GM12878 (cell line): ENCODE results near the gene FAM171A1. TPM values are rescaled to one million over a fixed set of nuclear protein-coding genes. Genes with fewer than 3 reads are reported as not detected.

Experiments
- ATAC-seq: fragments of 200-7000 bp; cut with Tn5 transposase; 3 replicates; pipeline ENCODE4 v1.9.1; 2020; ENCODE audit warnings: mild to moderate bottlenecking, moderate library complexity
- BruUV-seq: library from RNA; stranded (reverse); fragments of 400-500 nt; replicated peaks from 2 replicates; lab custom pipeline; 2021; lab: Mats Ljungman, UMichigan
- CTCF ChIA-PET: fragments of 300-600 bp; sonication (Branson Sonifier 250); formaldehyde crosslinking; extraction: SDS; loops from one replicate; lab custom pipeline; 2021; ENCODE audit warnings: inconsistent platforms; lab: Yijun Ruan, JAX
- POLR2A ChIA-PET: fragments of 350-600 bp; formaldehyde crosslinking; extraction: SDS; loops from one replicate; lab custom pipeline; 2021; ENCODE audit warnings: inconsistent platforms; lab: Charles Lee
- RAD21 ChIA-PET: fragments of 300-600 bp; sonication (Branson Sonifier 250); formaldehyde crosslinking; loops from one replicate; lab custom pipeline; 2023; ENCODE audit warnings: antibody characterized with exemption; ENCODE audit not compliant: unreplicated experiment; lab: Charles Lee
- SMC1A ChIA-PET: fragments of 300-600 bp; sonication (Branson Sonifier 250); formaldehyde crosslinking; loops from one replicate; lab custom pipeline; 2023; ENCODE audit not compliant: unreplicated experiment, uncharacterized antibody; lab: Charles Lee
- DNase-seq: peaks from one replicate; pipeline ENCODE4 v3.0.0-alpha.2; 2011; ENCODE audit warnings: low read depth, low spot score
- FAIRE-seq: peaks from 3 replicates; lab custom pipeline; 2011; peaks lifted over from hg19 to GRCh38; lab: Jason Lieb, UNC
- H2AFZ ChIP-seq: 2 replicates; pipeline ENCODE4 v1.6.0; 2011; ENCODE audit warnings: low read depth, low read length, control low read depth; ENCODE audit not compliant: control insufficient read depth
- H3K27ac ChIP-seq: 2 replicates; pipeline ENCODE4 v1.5.1; 2011; ENCODE audit warnings: control low read depth; ENCODE audit not compliant: control insufficient read depth, insufficient read depth
- H3K27me3 ChIP-seq, 2 experiments: replicated peaks in 1 of 2; 2 replicates each; pipeline versions ENCODE4 v1.6.0 to v1.6.1; 2011; ENCODE audit warnings: low read length in 1 of 2; ENCODE audit not compliant: control insufficient read depth in 2 of 2, insufficient read depth in 2 of 2
- H3K36me3 ChIP-seq, 2 experiments: 2 replicates each; pipeline ENCODE4 v1.5.1; 2011; ENCODE audit warnings: low read length in 1 of 2; ENCODE audit not compliant: control insufficient read depth in 2 of 2, insufficient read depth in 2 of 2
- H3K4me1 ChIP-seq: 2 replicates; pipeline ENCODE4 v1.6.1; 2011; ENCODE audit warnings: mild to moderate bottlenecking, low read length, moderate library complexity, mixed read lengths; ENCODE audit not compliant: control insufficient read depth, insufficient read depth
- H3K4me2 ChIP-seq: 2 replicates; pipeline ENCODE4 v1.6.0; 2011; ENCODE audit warnings: control low read depth; ENCODE audit not compliant: control insufficient read depth, insufficient read depth
- H3K4me3 ChIP-seq: fragments of 200-600 bp; sonication (generic); 2 replicates; pipeline ENCODE4 v1.5.1; 2016
- H3K79me2 ChIP-seq: 2 replicates; pipeline ENCODE4 v1.6.0; 2011; ENCODE audit warnings: low read length; ENCODE audit not compliant: control insufficient read depth, insufficient read depth
- H3K9ac ChIP-seq: 2 replicates; pipeline ENCODE4 v1.8.0; 2011; ENCODE audit warnings: low read length, control low read depth, mixed read lengths; ENCODE audit not compliant: control insufficient read depth, insufficient read depth
- H3K9me3 ChIP-seq: replicated peaks from 3 replicates; pipeline ENCODE4 v1.5.1; 2011; ENCODE audit warnings: mild to moderate bottlenecking, low read length; ENCODE audit not compliant: control insufficient read depth, insufficient read depth
- H4K20me1 ChIP-seq: 2 replicates; pipeline ENCODE4 v1.6.0; 2011; ENCODE audit not compliant: control insufficient read depth, insufficient read depth
- ASH2L ChIP-seq: fragments of 300-600, 200-600 bp; sonication (generic); IDR thresholded peaks from 2 replicates; pipeline ENCODE4 v1.6.1; 2017; ENCODE audit warnings: low read depth, mild to moderate bottlenecking, borderline replicate concordance
- EED ChIP-seq: sonication (generic); IDR thresholded peaks from 2 replicates; pipeline ENCODE4 v1.6.1; 2016; ENCODE audit warnings: antibody characterized with exemption, low read depth
- FOXK2 ChIP-seq: fragments of 450-650 bp; IDR thresholded peaks from 2 replicates; pipeline ENCODE4 v1.6.1; 2017; ENCODE audit warnings: mild to moderate bottlenecking, moderate library complexity
- GATAD2B ChIP-seq: fragments of 450-650 bp; conservative IDR thresholded peaks from 2 replicates; pipeline ENCODE4 v1.6.1; 2017; ENCODE audit warnings: low read depth, mild to moderate bottlenecking, moderate library complexity
- KDM1A ChIP-seq: fragments of 200-600 bp; sonication (generic); IDR thresholded peaks from 2 replicates; pipeline ENCODE4 v1.6.1; 2016; ENCODE audit warnings: borderline replicate concordance
- NFYA ChIP-seq: IDR thresholded peaks from 2 replicates; pipeline ENCODE4 v1.6.1; 2011; ENCODE audit warnings: low read depth, mild to moderate bottlenecking, low read length, improper control_type of control experiment, borderline replicate concordance
- RB1 ChIP-seq: fragments of 450-650 bp; formaldehyde crosslinking; IDR thresholded peaks from 2 replicates; pipeline ENCODE4 v1.6.1; 2017; ENCODE audit warnings: mild to moderate bottlenecking, borderline replicate concordance
- SMARCA5 ChIP-seq: fragments of 450-650 bp; IDR thresholded peaks from 2 replicates; pipeline ENCODE4 v1.6.1; 2017; ENCODE audit warnings: mild to moderate bottlenecking
- TAF1 ChIP-seq: IDR thresholded peaks from 2 replicates; pipeline ENCODE4 v1.6.1; 2011; ENCODE audit warnings: mild to moderate bottlenecking, low read depth, low read length, borderline replicate concordance
- ZNF384 ChIP-seq: IDR thresholded peaks from 2 replicates; pipeline ENCODE4 v1.6.1; 2012; ENCODE audit warnings: low read depth, mild to moderate bottlenecking, low read length, improper control_type of control experiment, borderline replicate concordance
- WGBS: methylation state at CpG from one replicate; pipeline ENCODE4 v1.1.6; 2016; ENCODE audit warnings: low lambda C conversion rate; ENCODE audit not compliant: insufficient replicate concordance, insufficient coverage; ENCODE audit errors: missing lambda C conversion rate; 5-methylcytosine and 5-hydroxymethylcytosine counted together
- in situ Hi-C: fragments of 300-500 bp; cut with MboI; formaldehyde crosslinking; loops from 9 replicates; pipeline ENCODE4 v1.14.3; 2018; ENCODE audit warnings: mixed read lengths
- intact Hi-C: fragments of 100-400 bp; cut with micrococcal nuclease; formaldehyde crosslinking; loops from one replicate; pipeline ENCODE4 v1.14.2; 2022; ENCODE audit not compliant: unreplicated experiment
- polyA plus RNA-seq, 11 experiments: library from polyadenylated mRNA; depleted of rRNA in 4 of 11; unstranded in 6 of 11; stranded (reverse) in 5 of 11; fragments of >200 nt; fragmentation: Nextera tagmentation in 4 of 11; fragmentation: Illumina TruSeq in 1 of 11; extraction: Ambion mirVana in 4 of 11; extraction: Trizol in 1 of 11; gene quantifications; 1 replicate in 1 of 11; 2 replicates in 10 of 11; pipeline versions ENCODE4 v1.2.1 to v1.2.3, GENCODE V29; 2011 to 2016; ENCODE audit warnings: inconsistent platforms in 2 of 11, missing spikeins in 2 of 11, low read depth in 1 of 11
- total RNA-seq, 4 experiments: library from RNA; depleted of rRNA in 3 of 4; stranded (reverse); fragments of >200 nt in 3 of 4; fragmentation: Illumina TruSeq in 1 of 4; extraction: Trizol in 1 of 4; gene quantifications; 2 replicates each; pipeline versions ENCODE4 v1.2.1 to v1.2.3, GENCODE V29; 2013 to 2021
- TF ChIP-seq, protein P1 (sequence below): fragments of 150-350 bp; IDR thresholded peaks from 2 replicates; pipeline ENCODE4 v1.6.1; 2016; ENCODE audit warnings: low read depth, low read length
- TF ChIP-seq, protein P2 (sequence below), 3 experiments: IDR thresholded peaks in 2 of 3; conservative IDR thresholded peaks in 1 of 3; 2 replicates each; pipeline ENCODE4 v1.5.1; 2011; ENCODE audit warnings: low read depth in 3 of 3, low read length in 3 of 3, mild to moderate bottlenecking in 3 of 3, control low read depth in 2 of 3, moderate library complexity in 2 of 3, inconsistent platforms in 1 of 3, mixed read lengths in 1 of 3; ENCODE audit not compliant: control insufficient read depth in 2 of 3, insufficient read depth in 1 of 3; ENCODE audit errors: extremely low read depth in 1 of 3
- TF ChIP-seq, protein P3 (sequence below): fragments of 450-650 bp; IDR thresholded peaks from 2 replicates; pipeline ENCODE4 v1.6.1; 2018; ENCODE audit warnings: mild to moderate bottlenecking, low read depth, moderate library complexity; ENCODE audit not compliant: partially characterized antibody
- TF ChIP-seq, protein P4 (sequence below): fragments of 450-650 bp; IDR thresholded peaks from 2 replicates; pipeline ENCODE4 v1.6.1; 2017; ENCODE audit warnings: mild to moderate bottlenecking

FAM171A1 gene
- total and polyA plus RNA-seq, 10 of the 15 experiments (the other 5 are each of a cell fraction or from before 2014, with no cell fraction given), result 0.05 to 0.28 (median 0.10) TPM; not detected in 1

DNA sequence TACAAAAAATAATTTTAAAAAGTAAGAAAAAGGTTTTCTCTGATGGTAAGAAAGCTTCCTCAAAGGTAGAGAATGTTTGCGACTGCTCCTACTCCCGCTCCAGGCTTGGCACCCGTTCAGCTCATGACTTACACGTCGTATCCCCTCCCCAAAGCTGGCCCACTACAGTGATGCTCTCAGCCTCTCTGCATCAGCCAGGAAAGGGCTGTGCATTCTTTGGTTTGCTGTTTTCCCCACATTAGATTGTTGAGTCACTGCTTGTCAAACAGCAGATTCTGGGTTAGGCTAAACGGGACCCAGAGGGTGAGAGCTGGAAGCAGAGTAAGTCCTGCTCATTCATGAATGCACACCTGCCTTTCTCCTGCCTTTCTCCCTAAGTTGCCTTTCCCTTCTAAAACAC lies 147.9 kb downstream of the FAM171A1 start:
- FAIRE-seq, result no peak
- no peak overlapping the region for H3K4me2 ChIP-seq
- H3K36me3 ChIP-seq, result no peaks in the 10 kb centered on the region
- WGBS, result 46% methylated on average over 6 of the region's 6 CpGs
- SMC1A ChIA-PET, result no interaction called here
- no peak overlapping the region for H3K27ac ChIP-seq
- no peaks in the 10 kb centered on the region; the same call in 2 of the 3 replicates for H3K9me3 ChIP-seq
- TF ChIP-seq RB1, result no peak
- TF ChIP-seq, protein P1, sequence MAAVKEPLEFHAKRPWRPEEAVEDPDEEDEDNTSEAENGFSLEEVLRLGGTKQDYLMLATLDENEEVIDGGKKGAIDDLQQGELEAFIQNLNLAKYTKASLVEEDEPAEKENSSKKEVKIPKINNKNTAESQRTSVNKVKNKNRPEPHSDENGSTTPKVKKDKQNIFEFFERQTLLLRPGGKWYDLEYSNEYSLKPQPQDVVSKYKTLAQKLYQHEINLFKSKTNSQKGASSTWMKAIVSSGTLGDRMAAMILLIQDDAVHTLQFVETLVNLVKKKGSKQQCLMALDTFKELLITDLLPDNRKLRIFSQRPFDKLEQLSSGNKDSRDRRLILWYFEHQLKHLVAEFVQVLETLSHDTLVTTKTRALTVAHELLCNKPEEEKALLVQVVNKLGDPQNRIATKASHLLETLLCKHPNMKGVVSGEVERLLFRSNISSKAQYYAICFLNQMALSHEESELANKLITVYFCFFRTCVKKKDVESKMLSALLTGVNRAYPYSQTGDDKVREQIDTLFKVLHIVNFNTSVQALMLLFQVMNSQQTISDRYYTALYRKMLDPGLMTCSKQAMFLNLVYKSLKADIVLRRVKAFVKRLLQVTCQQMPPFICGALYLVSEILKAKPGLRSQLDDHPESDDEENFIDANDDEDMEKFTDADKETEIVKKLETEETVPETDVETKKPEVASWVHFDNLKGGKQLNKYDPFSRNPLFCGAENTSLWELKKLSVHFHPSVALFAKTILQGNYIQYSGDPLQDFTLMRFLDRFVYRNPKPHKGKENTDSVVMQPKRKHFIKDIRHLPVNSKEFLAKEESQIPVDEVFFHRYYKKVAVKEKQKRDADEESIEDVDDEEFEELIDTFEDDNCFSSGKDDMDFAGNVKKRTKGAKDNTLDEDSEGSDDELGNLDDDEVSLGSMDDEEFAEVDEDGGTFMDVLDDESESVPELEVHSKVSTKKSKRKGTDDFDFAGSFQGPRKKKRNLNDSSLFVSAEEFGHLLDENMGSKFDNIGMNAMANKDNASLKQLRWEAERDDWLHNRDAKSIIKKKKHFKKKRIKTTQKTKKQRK, result no peak
- TF ChIP-seq SMARCA5, result no peak
- TF ChIP-seq TAF1, result no peak
- TF ChIP-seq, protein P2, sequence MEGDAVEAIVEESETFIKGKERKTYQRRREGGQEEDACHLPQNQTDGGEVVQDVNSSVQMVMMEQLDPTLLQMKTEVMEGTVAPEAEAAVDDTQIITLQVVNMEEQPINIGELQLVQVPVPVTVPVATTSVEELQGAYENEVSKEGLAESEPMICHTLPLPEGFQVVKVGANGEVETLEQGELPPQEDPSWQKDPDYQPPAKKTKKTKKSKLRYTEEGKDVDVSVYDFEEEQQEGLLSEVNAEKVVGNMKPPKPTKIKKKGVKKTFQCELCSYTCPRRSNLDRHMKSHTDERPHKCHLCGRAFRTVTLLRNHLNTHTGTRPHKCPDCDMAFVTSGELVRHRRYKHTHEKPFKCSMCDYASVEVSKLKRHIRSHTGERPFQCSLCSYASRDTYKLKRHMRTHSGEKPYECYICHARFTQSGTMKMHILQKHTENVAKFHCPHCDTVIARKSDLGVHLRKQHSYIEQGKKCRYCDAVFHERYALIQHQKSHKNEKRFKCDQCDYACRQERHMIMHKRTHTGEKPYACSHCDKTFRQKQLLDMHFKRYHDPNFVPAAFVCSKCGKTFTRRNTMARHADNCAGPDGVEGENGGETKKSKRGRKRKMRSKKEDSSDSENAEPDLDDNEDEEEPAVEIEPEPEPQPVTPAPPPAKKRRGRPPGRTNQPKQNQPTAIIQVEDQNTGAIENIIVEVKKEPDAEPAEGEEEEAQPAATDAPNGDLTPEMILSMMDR (IDR thresholded peaks at IDR 0.05 in 2 of 3, conservative IDR thresholded peaks at IDR 0.05 in 1 of 3; ENCODE audit: control insufficient read depth in 2 of 3, extremely low read depth in 1 of 3, insufficient read depth in 1 of 3, low read depth in 3 of 3, low read length in 3 of 3), result no peak
- no peak for TF ChIP-seq EED
- no peak for TF ChIP-seq NFYA
- no peak for TF ChIP-seq FOXK2
- TF ChIP-seq ASH2L, result no peak
- TF ChIP-seq, protein P3, sequence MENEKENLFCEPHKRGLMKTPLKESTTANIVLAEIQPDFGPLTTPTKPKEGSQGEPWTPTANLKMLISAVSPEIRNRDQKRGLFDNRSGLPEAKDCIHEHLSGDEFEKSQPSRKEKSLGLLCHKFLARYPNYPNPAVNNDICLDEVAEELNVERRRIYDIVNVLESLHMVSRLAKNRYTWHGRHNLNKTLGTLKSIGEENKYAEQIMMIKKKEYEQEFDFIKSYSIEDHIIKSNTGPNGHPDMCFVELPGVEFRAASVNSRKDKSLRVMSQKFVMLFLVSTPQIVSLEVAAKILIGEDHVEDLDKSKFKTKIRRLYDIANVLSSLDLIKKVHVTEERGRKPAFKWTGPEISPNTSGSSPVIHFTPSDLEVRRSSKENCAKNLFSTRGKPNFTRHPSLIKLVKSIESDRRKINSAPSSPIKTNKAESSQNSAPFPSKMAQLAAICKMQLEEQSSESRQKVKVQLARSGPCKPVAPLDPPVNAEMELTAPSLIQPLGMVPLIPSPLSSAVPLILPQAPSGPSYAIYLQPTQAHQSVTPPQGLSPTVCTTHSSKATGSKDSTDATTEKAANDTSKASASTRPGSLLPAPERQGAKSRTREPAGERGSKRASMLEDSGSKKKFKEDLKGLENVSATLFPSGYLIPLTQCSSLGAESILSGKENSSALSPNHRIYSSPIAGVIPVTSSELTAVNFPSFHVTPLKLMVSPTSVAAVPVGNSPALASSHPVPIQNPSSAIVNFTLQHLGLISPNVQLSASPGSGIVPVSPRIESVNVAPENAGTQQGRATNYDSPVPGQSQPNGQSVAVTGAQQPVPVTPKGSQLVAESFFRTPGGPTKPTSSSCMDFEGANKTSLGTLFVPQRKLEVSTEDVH, result no peak
- no peak for TF ChIP-seq GATAD2B
- TF ChIP-seq ZNF384, result no peak
- TF ChIP-seq KDM1A, result no peak
- TF ChIP-seq, protein P4, sequence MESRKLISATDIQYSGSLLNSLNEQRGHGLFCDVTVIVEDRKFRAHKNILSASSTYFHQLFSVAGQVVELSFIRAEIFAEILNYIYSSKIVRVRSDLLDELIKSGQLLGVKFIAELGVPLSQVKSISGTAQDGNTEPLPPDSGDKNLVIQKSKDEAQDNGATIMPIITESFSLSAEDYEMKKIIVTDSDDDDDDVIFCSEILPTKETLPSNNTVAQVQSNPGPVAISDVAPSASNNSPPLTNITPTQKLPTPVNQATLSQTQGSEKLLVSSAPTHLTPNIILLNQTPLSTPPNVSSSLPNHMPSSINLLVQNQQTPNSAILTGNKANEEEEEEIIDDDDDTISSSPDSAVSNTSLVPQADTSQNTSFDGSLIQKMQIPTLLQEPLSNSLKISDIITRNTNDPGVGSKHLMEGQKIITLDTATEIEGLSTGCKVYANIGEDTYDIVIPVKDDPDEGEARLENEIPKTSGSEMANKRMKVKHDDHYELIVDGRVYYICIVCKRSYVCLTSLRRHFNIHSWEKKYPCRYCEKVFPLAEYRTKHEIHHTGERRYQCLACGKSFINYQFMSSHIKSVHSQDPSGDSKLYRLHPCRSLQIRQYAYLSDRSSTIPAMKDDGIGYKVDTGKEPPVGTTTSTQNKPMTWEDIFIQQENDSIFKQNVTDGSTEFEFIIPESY, result no peak
- TF ChIP-seq, all 136 proteins: peak for 0
- no peak overlapping the region for H2AFZ ChIP-seq
- in situ Hi-C loops (no loop called here), intact Hi-C loops (no loop called here)
- ChIA-PET POLR2A (no interaction called here), RAD21 (no interaction called here), CTCF (interaction anchor here (0.6 kb wide), 1 partner anchor 64 kb away, joined by 3 read pairs; no protein-coding TSS in a partner anchor)
- no peak for ATAC-seq
- no peak overlapping the region for H3K4me3 ChIP-seq
- no TSS peak for BruUV-seq
- DNase-seq, result no peak
- no peaks in the 10 kb centered on the region for H4K20me1 ChIP-seq
- H3K9ac ChIP-seq, result no peak overlapping the region
- H3K79me2 ChIP-seq, result no peaks in the 10 kb centered on the region
- H3K27me3 ChIP-seq, result no peaks in the 10 kb centered on the region
- no peaks in the 10 kb centered on the region for H3K4me1 ChIP-seq
